K562 (cell line): ENCODE measurements around the gene ZG16B. TPM values are rescaled to one million over a fixed set of nuclear protein-coding genes. Genes with fewer than 3 reads are reported as not detected.

ENCODE experiments used
- ATAC-seq: fragments of 200-7000 bp; cut with Tn5 transposase; 3 replicates; pipeline ENCODE4 v1.9.1; 2020; ENCODE audit warnings: moderate library complexity
- BruUV-seq: library from RNA; stranded (reverse); fragments of 400-500 nt; replicated peaks from 2 replicates; lab custom pipeline; 2021; lab: Mats Ljungman, UMichigan
- CTCF ChIA-PET: fragments of 300-600 bp; formaldehyde crosslinking; extraction: SDS; loops from one replicate; lab custom pipeline; 2021; ENCODE audit warnings: low intra/inter-chr PET ratio; lab: Yijun Ruan, JAX
- POLR2A ChIA-PET: fragments of 300-600, 350-650 bp; sonication (Branson Sonifier 250); formaldehyde crosslinking; extraction: SDS; loops from one replicate; lab custom pipeline; 2021; ENCODE audit warnings: antibody characterized with exemption, inconsistent platforms; lab: Yijun Ruan, JAX
- DNase-seq, 4 experiments: peaks; one replicate each; pipeline versions ENCODE4 v3.0.0 to v3.0.0-alpha.2; 2011 to 2018; ENCODE audit warnings: low spot score in 3 of 4, mixed read lengths in 3 of 4; ENCODE audit errors: extremely low read depth in 1 of 4
- FAIRE-seq: peaks from 2 replicates; lab custom pipeline; 2011; peaks lifted over from hg19 to GRCh38; lab: Jason Lieb, UNC
- H2AFZ ChIP-seq: 2 replicates; pipeline ENCODE4 v1.6.0; 2011; ENCODE audit warnings: low read depth, low read length, control low read depth, inconsistent platforms
- H3K27ac ChIP-seq: fragments of 200-600 bp; 3 replicates; pipeline ENCODE4 v1.8.0; 2011; ENCODE audit warnings: low read depth, mild to moderate bottlenecking, control low read depth, inconsistent platforms, low read length, moderate library complexity, mixed read lengths; ENCODE audit errors: extremely low read depth
- H3K27me3 ChIP-seq, 2 experiments: fragments of 300-600 bp in 1 of 2; 2 replicates in 1 of 2; 3 replicates in 1 of 2; pipeline versions ENCODE4 v1.6.0 to v1.8.0; 2011; ENCODE audit warnings: inconsistent platforms in 2 of 2, low read length in 2 of 2, mild to moderate bottlenecking in 1 of 2, mixed read lengths in 1 of 2, moderate library complexity in 1 of 2; ENCODE audit not compliant: control insufficient read depth in 2 of 2, insufficient read depth in 2 of 2
- H3K36me3 ChIP-seq: fragments of 300-600 bp; 3 replicates; pipeline ENCODE4 v1.8.0; 2011; ENCODE audit warnings: mild to moderate bottlenecking, low read length, inconsistent platforms; ENCODE audit not compliant: control insufficient read depth, insufficient read depth
- H3K4me1 ChIP-seq, 2 experiments: fragments of 200-600 bp in 1 of 2; replicated peaks in 1 of 2; 2 replicates in 1 of 2; 3 replicates in 1 of 2; pipeline versions ENCODE4 v1.5.1 to v1.8.0; 2011; ENCODE audit warnings: inconsistent platforms in 2 of 2, low read length in 2 of 2, mild to moderate bottlenecking in 1 of 2, mixed read lengths in 1 of 2, moderate library complexity in 1 of 2; ENCODE audit not compliant: control insufficient read depth in 2 of 2, insufficient read depth in 2 of 2
- H3K4me2 ChIP-seq: 2 replicates; pipeline ENCODE4 v1.6.1; 2011; ENCODE audit warnings: low read length, control low read depth, inconsistent platforms, mixed read lengths; ENCODE audit not compliant: insufficient read depth
- H3K4me3 ChIP-seq: fragments of 200-600 bp; sonication (generic), shearing (Covaris generic); 2 replicates; pipeline ENCODE4 v1.5.1; 2016; ENCODE audit warnings: control low read depth, inconsistent platforms
- H3K79me2 ChIP-seq: fragments of 200-600 bp; 3 replicates; pipeline ENCODE4 v1.8.0; 2011; ENCODE audit warnings: low read length, inconsistent platforms; ENCODE audit not compliant: control insufficient read depth, insufficient read depth
- H3K9ac ChIP-seq, 2 experiments: 2 replicates each; pipeline versions ENCODE4 v1.6.0 to v1.6.1; 2011; ENCODE audit warnings: low read depth in 2 of 2, low read length in 2 of 2, control low read depth in 1 of 2, inconsistent platforms in 1 of 2, mild to moderate bottlenecking in 1 of 2, mixed read lengths in 1 of 2; ENCODE audit not compliant: insufficient read depth in 1 of 2
- H3K9me1 ChIP-seq: one replicate; pipeline ENCODE4 v1.6.0; 2011; ENCODE audit warnings: inconsistent platforms, mild to moderate bottlenecking, low read length, moderate library complexity; ENCODE audit not compliant: control insufficient read depth, insufficient read depth
- H3K9me3 ChIP-seq: replicated peaks from 2 replicates; pipeline ENCODE4 v1.5.1; 2011; ENCODE audit warnings: low read depth, low read length, inconsistent platforms; ENCODE audit not compliant: control insufficient read depth, insufficient read depth
- H4K20me1 ChIP-seq: replicated peaks from 2 replicates; pipeline ENCODE4 v1.6.1; 2011; ENCODE audit warnings: low read length, inconsistent platforms, mixed read lengths; ENCODE audit not compliant: control insufficient read depth, insufficient read depth
- ADNP ChIP-seq: fragments of 200-800 bp; sonication (Bioruptor generic); IDR thresholded peaks from 2 replicates; pipeline ENCODE4 v1.6.1; 2016; ENCODE audit warnings: missing genetic modification characterization, missing compliant biosample characterization
- CHCHD3 ChIP-seq: fragments of 250-450 bp; sonication (Bioruptor Pico); IDR thresholded peaks from 2 replicates; pipeline ENCODE4 v2.1.2; 2022; ENCODE audit warnings: mild to moderate bottlenecking
- FOSL1 ChIP-seq: fragments of 200-800 bp; sonication (Bioruptor generic); conservative IDR thresholded peaks from 2 replicates; pipeline ENCODE4 v1.6.1; 2016; ENCODE audit warnings: missing genetic modification characterization, missing compliant biosample characterization
- SPI1 ChIP-seq: IDR thresholded peaks from 2 replicates; pipeline ENCODE4 v1.6.1; 2011; ENCODE audit warnings: low read depth, low read length, control low read depth, borderline replicate concordance
- ZNF280B ChIP-seq: fragments of 250-450 bp; sonication (Bioruptor Pico); IDR thresholded peaks from 2 replicates; pipeline ENCODE4 v1.5.1; 2021; ENCODE audit warnings: mild to moderate bottlenecking
- ZNF592 ChIP-seq: fragments of 450-650 bp; IDR thresholded peaks from 2 replicates; pipeline ENCODE4 v1.6.1; 2017; ENCODE audit warnings: antibody characterized with exemption, mild to moderate bottlenecking
- ZNF780A ChIP-seq: fragments of 250-450 bp; sonication (Bioruptor Pico); IDR thresholded peaks from 2 replicates; pipeline ENCODE4 v1.5.0; 2021; ENCODE audit warnings: mild to moderate bottlenecking
- WGBS: fragments of 100-300 bp; shearing (Covaris generic); methylation state at CpG from one replicate; pipeline ENCODE4 v1.1.6; 2016; ENCODE audit warnings: low coverage, mixed read lengths; ENCODE audit not compliant: insufficient coverage; ENCODE audit errors: missing lambda C conversion rate; 5-methylcytosine and 5-hydroxymethylcytosine counted together
- in situ Hi-C: fragments of 300-500 bp; cut with MboI; formaldehyde crosslinking; loops from 4 replicates; pipeline ENCODE4 v1.15.0; 2018; ENCODE audit warnings: inconsistent platforms, mixed read lengths
- intact Hi-C: fragments of 100-400 bp; cut with micrococcal nuclease; formaldehyde crosslinking; loops from 2 replicates; pipeline ENCODE4 v1.14.2; 2022
- polyA plus RNA-seq, 8 experiments: library from polyadenylated mRNA; depleted of rRNA in 4 of 8; stranded (reverse) in 5 of 8; unstranded in 3 of 8; fragments of >200 nt; fragmentation: Nextera tagmentation in 2 of 8; fragmentation: Illumina TruSeq in 1 of 8; extraction: Ambion mirVana in 2 of 8; extraction: Trizol in 1 of 8; gene quantifications; 2 replicates each; pipeline versions ENCODE4 v1.2.1 to v1.2.3, GENCODE V29; 2011 to 2014; ENCODE audit warnings: inconsistent platforms in 1 of 8, missing spikeins in 1 of 8
- total RNA-seq, 7 experiments: library from RNA; depleted of rRNA in 6 of 7; stranded (reverse); fragments of >200 nt in 6 of 7; fragmentation: Illumina TruSeq in 2 of 7; extraction: Trizol in 2 of 7; gene quantifications; 2 replicates each; pipeline versions ENCODE4 v1.2.1 to v1.2.3, GENCODE V29; 2011 to 2021; ENCODE audit warnings: low replicate concordance in 1 of 7

Gene ZG16B
- total and polyA plus RNA-seq, 9 of the 15 experiments (the other 6 are each of a cell fraction or from before 2014, with no cell fraction given), result 0.25 to 0.43 (median 0.34) TPM; not detected in 5

GRCh38 chr16:2852003-2852730 lies 22.1 kb downstream of the ZG16B start:
- Histone ChIP-seq H3K36me3 (no peaks in the 10 kb centered on the region), H3K4me1 (peaks cover 7 to 45% of the 10 kb centered on the region in 2 experiments; a peak in 3 of 5 replicates), H3K27ac (no peak overlapping the region), H3K9me3 (peaks cover 7% of the 10 kb centered on the region), H4K20me1 (no peaks in the 10 kb centered on the region), H3K27me3 (peaks cover 7 to 12% of the 10 kb centered on the region in 2 experiments; a peak in 3 of 5 replicates), H3K79me2 (no peaks in the 10 kb centered on the region), H3K4me3 (no peak overlapping the region), H2AFZ (peak overlapping the region; percentile 39; the same call in 1 of the 2 replicates), H3K9ac (no peak overlapping the region), H3K4me2 (no peak overlapping the region), H3K9me1 (no peaks in the 10 kb centered on the region)
- intact Hi-C loops (no loop called here), in situ Hi-C loops (no loop called here)
- FAIRE-seq (no peak), DNase-seq (no peak), ATAC-seq (no peak)
- POLR2A ChIA-PET, result no interaction called here
- 49% methylated on average over 6 of the region's 16 CpGs for WGBS
- no TSS peak for BruUV-seq
- CTCF ChIA-PET, result no interaction called here
- TF ChIP-seq ZNF592 (no peak), CHCHD3 (no peak), FOSL1 (tag) (no peak), ZNF280B (CRISPR knock-in tag) (no peak), ADNP (no peak), SPI1 (no peak), ZNF780A (CRISPR knock-in tag) (no peak)
